HG02642 (cell line): Measurements from ENCODE around the gene ZFP91.

Experiments used
- ATAC-seq: cut with Tn5 transposase; IDR thresholded peaks from one replicate; pipeline ENCODE4 v1.9.1; 2021; ENCODE audit warnings: mild to moderate bottlenecking; ENCODE audit not compliant: unreplicated experiment, poor library complexity

Gene ZFP91

GRCh38 chr11:58656348-58656747 lies 77.5 kb downstream of the ZFP91 start:
- ATAC-seq: no peak

- ATAC-seq: no peak
These were observed 79.8 kb downstream of the ZFP91 start for GRCh38 chr11:58658623-58659022.

- ATAC-seq: no peak
These were observed 80.5 kb downstream of the ZFP91 start for GRCh38 chr11:58659404-58659803.

DNA sequence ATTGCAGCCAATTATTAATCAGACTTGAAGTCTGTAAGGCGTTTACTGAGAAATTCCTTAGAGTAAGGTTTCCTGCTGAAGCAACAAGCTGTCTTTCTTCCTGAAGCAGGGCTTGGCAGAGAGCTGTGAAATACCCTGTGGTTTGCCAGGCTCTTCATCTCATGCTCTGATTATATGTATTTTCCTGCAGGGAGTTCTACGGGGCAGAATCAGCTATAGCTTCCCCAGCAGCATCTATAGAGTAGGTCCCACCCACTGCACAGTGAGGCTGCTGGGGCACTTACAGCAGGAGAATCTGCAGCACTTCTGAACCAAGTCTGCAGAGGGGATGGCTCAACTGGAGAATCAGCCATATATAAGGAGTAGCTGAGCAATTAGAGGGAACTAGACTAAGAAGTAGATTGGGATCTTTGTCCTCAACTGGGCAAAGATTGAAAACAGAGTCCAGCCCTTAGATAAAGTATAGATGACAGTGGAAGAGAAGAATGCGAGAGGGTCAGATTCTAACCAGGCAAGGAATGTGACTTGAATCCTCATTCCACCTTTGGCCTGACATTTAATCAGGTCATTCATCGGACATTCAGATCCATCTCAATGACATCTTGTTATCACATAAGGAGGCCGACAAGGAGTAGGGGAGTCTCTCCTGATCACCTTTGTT lies 81.2 kb downstream of the ZFP91 start:
- no peak for ATAC-seq
